ENCODE data around the gene PCYT1A.

PCYT1A gene

DNA sequence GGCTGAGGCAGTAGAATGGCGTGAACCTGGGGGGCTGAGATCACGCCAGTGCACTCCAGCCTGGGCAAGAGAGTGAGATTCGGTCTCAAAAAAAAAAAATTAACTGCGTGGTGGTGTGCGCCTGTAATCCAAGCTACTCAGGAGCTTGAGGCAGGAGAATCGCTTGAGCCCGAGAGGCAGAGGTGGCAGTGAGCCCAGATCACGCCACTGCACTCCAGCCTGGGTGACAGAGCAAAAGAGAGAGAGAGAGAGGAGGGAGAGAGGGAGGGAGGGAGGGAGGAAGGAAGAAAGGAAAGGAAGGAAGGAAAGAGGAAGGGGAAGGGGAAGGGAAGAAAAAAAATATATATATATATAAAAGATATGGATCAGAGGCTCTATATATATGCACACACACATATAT is 44.6 kb upstream of the PCYT1A start:
- TF ChIP-seq TAF1 (IDR thresholded peaks at IDR 0.05; ENCODE audit: borderline replicate concordance, insufficient read depth, low read length) (no peak), FOXP2 (optimal IDR thresholded peaks at IDR 0.05; ENCODE audit: borderline replicate concordance, extremely low read depth, extremely low read length, insufficient read depth) (no peak), SIN3A (IDR thresholded peaks at IDR 0.05; ENCODE audit: borderline replicate concordance, insufficient read depth, low read length) (no peak), POLR2AphosphoS5 (IDR thresholded peaks at IDR 0.05; ENCODE audit: low read depth, low read length) (no peak)
- TF ChIP-seq, protein P1, sequence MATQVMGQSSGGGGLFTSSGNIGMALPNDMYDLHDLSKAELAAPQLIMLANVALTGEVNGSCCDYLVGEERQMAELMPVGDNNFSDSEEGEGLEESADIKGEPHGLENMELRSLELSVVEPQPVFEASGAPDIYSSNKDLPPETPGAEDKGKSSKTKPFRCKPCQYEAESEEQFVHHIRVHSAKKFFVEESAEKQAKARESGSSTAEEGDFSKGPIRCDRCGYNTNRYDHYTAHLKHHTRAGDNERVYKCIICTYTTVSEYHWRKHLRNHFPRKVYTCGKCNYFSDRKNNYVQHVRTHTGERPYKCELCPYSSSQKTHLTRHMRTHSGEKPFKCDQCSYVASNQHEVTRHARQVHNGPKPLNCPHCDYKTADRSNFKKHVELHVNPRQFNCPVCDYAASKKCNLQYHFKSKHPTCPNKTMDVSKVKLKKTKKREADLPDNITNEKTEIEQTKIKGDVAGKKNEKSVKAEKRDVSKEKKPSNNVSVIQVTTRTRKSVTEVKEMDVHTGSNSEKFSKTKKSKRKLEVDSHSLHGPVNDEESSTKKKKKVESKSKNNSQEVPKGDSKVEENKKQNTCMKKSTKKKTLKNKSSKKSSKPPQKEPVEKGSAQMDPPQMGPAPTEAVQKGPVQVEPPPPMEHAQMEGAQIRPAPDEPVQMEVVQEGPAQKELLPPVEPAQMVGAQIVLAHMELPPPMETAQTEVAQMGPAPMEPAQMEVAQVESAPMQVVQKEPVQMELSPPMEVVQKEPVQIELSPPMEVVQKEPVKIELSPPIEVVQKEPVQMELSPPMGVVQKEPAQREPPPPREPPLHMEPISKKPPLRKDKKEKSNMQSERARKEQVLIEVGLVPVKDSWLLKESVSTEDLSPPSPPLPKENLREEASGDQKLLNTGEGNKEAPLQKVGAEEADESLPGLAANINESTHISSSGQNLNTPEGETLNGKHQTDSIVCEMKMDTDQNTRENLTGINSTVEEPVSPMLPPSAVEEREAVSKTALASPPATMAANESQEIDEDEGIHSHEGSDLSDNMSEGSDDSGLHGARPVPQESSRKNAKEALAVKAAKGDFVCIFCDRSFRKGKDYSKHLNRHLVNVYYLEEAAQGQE (IDR thresholded peaks at IDR 0.05; ENCODE audit: insufficient read depth in 1 of 2, low read depth in 2 of 2, low read length in 2 of 2), result no peak

DNA sequence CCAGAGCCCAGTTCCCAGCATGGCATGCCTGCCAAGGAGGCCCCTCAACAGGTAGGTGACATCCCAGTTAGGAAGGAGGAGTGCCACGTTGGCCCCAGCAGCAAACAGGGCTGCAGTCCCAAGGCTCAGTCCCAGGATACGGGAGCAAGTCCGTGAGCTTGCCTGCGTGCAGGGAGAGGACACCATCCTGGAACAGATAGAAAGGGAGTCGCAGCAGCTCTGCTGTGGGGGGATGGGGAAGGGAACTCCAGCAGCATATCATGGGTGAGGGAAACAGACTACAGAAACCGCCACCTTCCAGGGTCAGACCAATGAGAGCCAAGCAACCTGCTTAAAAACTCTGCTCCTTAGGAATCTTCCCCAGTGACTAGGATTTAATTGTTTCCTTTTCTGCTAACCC is 39.9 kb upstream of the PCYT1A start:
- TF ChIP-seq POLR2AphosphoS5 (IDR thresholded peaks at IDR 0.05; ENCODE audit: low read depth, low read length) (no peak), TAF1 (IDR thresholded peaks at IDR 0.05; ENCODE audit: borderline replicate concordance, insufficient read depth, low read length) (no peak), SIN3A (IDR thresholded peaks at IDR 0.05; ENCODE audit: borderline replicate concordance, insufficient read depth, low read length) (no peak), FOXP2 (optimal IDR thresholded peaks at IDR 0.05; ENCODE audit: borderline replicate concordance, extremely low read depth, extremely low read length, insufficient read depth) (no peak)
- TF ChIP-seq, protein P1 (IDR thresholded peaks at IDR 0.05; ENCODE audit: insufficient read depth in 1 of 2, low read depth in 2 of 2, low read length in 2 of 2), result no peak

DNA sequence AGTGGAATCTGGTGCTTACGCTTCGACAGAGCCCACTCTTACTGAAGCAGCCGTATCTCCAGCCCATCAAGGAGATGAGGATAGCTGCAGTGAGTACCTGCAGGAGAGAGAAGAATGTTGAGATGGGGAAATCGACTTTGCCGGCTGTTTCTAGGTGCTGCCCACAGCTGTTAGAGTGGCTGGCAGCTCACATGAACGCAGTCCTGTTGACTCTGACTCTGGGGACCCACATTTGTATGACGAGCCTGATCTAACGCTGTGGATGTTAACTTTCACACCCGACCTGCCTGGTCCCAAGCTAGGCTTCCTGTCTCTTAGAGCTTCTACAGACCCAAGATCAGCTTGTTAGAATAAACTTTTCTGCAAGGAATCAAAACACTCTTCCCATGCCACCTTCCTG is 39.4 kb upstream of the PCYT1A start:
- no peak for TF ChIP-seq TAF1 (IDR thresholded peaks at IDR 0.05; ENCODE audit: borderline replicate concordance, insufficient read depth, low read length)
- TF ChIP-seq, protein P1 (IDR thresholded peaks at IDR 0.05; ENCODE audit: insufficient read depth in 1 of 2, low read depth in 2 of 2, low read length in 2 of 2), result no peak
- TF ChIP-seq SIN3A (IDR thresholded peaks at IDR 0.05; ENCODE audit: borderline replicate concordance, insufficient read depth, low read length), result no peak
- no peak for TF ChIP-seq FOXP2 (optimal IDR thresholded peaks at IDR 0.05; ENCODE audit: borderline replicate concordance, extremely low read depth, extremely low read length, insufficient read depth)

DNA sequence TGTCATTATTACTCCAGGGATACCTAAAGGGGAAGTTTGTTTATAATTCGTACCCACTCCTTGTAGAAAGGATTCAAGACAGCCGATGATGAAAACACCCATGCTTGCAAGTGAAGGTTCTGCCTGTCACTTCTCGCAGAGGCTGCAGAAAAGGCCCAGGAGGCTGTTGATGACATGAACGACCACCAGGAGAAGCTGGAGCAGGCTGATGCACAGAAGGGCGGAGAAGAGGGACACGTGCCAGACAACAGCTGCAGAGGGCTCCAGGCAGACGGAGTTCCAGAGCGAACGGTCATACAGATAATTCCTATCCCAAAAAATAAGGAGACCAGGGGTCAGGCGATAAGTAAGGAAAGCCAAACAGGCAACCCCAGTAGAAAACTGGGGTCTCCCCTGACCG is 36.2 kb upstream of the PCYT1A start:
- TF ChIP-seq POLR2AphosphoS5 (IDR thresholded peaks at IDR 0.05; ENCODE audit: low read depth, low read length), result no peak
- TF ChIP-seq SIN3A (IDR thresholded peaks at IDR 0.05; ENCODE audit: borderline replicate concordance, insufficient read depth, low read length), result no peak
- no peak for TF ChIP-seq TAF1 (IDR thresholded peaks at IDR 0.05; ENCODE audit: borderline replicate concordance, insufficient read depth, low read length)
- TF ChIP-seq FOXP2 (optimal IDR thresholded peaks at IDR 0.05; ENCODE audit: borderline replicate concordance, extremely low read depth, extremely low read length, insufficient read depth), result no peak
- TF ChIP-seq, protein P1 (IDR thresholded peaks at IDR 0.05; ENCODE audit: insufficient read depth in 1 of 2, low read depth in 2 of 2, low read length in 2 of 2), result no peak

DNA sequence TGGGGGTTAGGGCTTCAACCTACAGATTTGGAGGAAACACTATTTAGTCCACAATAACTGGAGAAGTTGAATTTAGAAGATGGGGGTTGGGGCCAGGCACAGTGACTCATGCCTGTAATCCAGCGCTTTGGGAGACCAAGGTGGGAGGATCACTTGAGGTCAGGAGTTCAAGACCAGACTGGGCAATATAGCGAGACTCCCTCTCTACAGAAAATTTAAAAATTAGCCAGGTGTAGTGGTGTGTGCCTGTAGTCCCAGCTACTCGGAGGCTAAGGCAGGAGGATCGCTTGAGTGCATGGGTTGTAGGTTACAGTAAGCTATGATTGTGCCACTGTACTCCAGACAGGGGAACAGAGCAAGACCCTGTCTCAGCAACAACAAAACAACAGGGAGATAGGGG is 35.5 kb upstream of the PCYT1A start:
- no peak for TF ChIP-seq POLR2AphosphoS5 (IDR thresholded peaks at IDR 0.05; ENCODE audit: low read depth, low read length)
- TF ChIP-seq FOXP2 (optimal IDR thresholded peaks at IDR 0.05; ENCODE audit: borderline replicate concordance, extremely low read depth, extremely low read length, insufficient read depth), result no peak
- TF ChIP-seq SIN3A (IDR thresholded peaks at IDR 0.05; ENCODE audit: borderline replicate concordance, insufficient read depth, low read length), result no peak
- no peak for TF ChIP-seq TAF1 (IDR thresholded peaks at IDR 0.05; ENCODE audit: borderline replicate concordance, insufficient read depth, low read length)
- TF ChIP-seq, protein P1 (IDR thresholded peaks at IDR 0.05; ENCODE audit: insufficient read depth in 1 of 2, low read depth in 2 of 2, low read length in 2 of 2), result no peak
